ENCODE results near the gene DIAPH3.

DIAPH3 gene

GRCh38 chr13:59861676-59862075, 302.1 kb downstream of the DIAPH3 start:
- DNase-seq (ENCODE audit: low read depth): no peak

- DNase-seq (ENCODE audit: low read depth): no peak
Observed at GRCh38 chr13:59856281-59856810, 307.4 kb downstream of the DIAPH3 start.

GRCh38 chr13:59846845-59847620, 316.7 kb downstream of the DIAPH3 start:
- DNase-seq (ENCODE audit: low read depth): peak; percentile 44

- DNase-seq (ENCODE audit: low read depth): no peak
Observed at GRCh38 chr13:59843040-59843439, 320.7 kb downstream of the DIAPH3 start.

- DNase-seq (ENCODE audit: low read depth): no peak
Observed at GRCh38 chr13:59842507-59842906, 321.2 kb downstream of the DIAPH3 start.

GRCh38 chr13:59839186-59839585, 324.5 kb downstream of the DIAPH3 start:
- DNase-seq (ENCODE audit: low read depth): no peak

- no peak for DNase-seq (ENCODE audit: low read depth)
Observed at GRCh38 chr13:59837101-59837500, 326.6 kb downstream of the DIAPH3 start.

- no peak for DNase-seq (ENCODE audit: low read depth)
Observed at GRCh38 chr13:59835569-59835968, 328.2 kb downstream of the DIAPH3 start.

GRCh38 chr13:59834801-59835200, 328.9 kb downstream of the DIAPH3 start:
- DNase-seq (ENCODE audit: low read depth): peak; percentile 69

GRCh38 chr13:59829690-59830089, 334.0 kb downstream of the DIAPH3 start:
- DNase-seq (ENCODE audit: low read depth): no peak

- peak; percentile 84 for DNase-seq (ENCODE audit: low read depth)
Observed at GRCh38 chr13:59823486-59823885, 340.2 kb downstream of the DIAPH3 start.

- no peak for DNase-seq (ENCODE audit: low read depth)
Observed at GRCh38 chr13:59809564-59809963, 354.2 kb downstream of the DIAPH3 start.

GRCh38 chr13:59806801-59807200, 356.9 kb downstream of the DIAPH3 start:
- no peak for DNase-seq (ENCODE audit: low read depth)

- no peak for DNase-seq (ENCODE audit: low read depth)
Observed at GRCh38 chr13:59801107-59801880, 362.4 kb downstream of the DIAPH3 start.

GRCh38 chr13:59793107-59793506, 370.6 kb downstream of the DIAPH3 start:
- no peak for DNase-seq (ENCODE audit: low read depth)

- peak; percentile 67 for DNase-seq (ENCODE audit: low read depth)
Observed at GRCh38 chr13:59790626-59791025, 373.1 kb downstream of the DIAPH3 start.

- DNase-seq (ENCODE audit: low read depth): no peak
Observed at GRCh38 chr13:59789558-59789957, 374.2 kb downstream of the DIAPH3 start.

- DNase-seq (ENCODE audit: low read depth): no peak
Observed at GRCh38 chr13:59787679-59788078, 376.0 kb downstream of the DIAPH3 start.

- no peak for DNase-seq (ENCODE audit: low read depth)
Observed at GRCh38 chr13:59782696-59783095, 381.0 kb downstream of the DIAPH3 start.

GRCh38 chr13:59780058-59780457, 383.7 kb downstream of the DIAPH3 start:
- peak; percentile 11 for DNase-seq (ENCODE audit: low read depth)

GRCh38 chr13:59776924-59777690, 386.6 kb downstream of the DIAPH3 start:
- peak; percentile 90 for DNase-seq (ENCODE audit: low read depth)

- peak; percentile 86 for DNase-seq (ENCODE audit: low read depth)
Observed at GRCh38 chr13:59774491-59774971, 389.2 kb downstream of the DIAPH3 start.
